HG02852 (cell line): Measurements from ENCODE around the gene ADAMTS3.
"Not testable (repeated sequence)": the region's sequence is repeated elsewhere in the genome, so short reads cannot be mapped to it uniquely, and the experiment has no call there.

Experiments
- ATAC-seq: cut with Tn5 transposase; IDR thresholded peaks from one replicate; pipeline ENCODE4 v1.9.1; 2021; ENCODE audit warnings: mild to moderate bottlenecking, moderate library complexity; ENCODE audit not compliant: unreplicated experiment

ADAMTS3 gene

GRCh38 chr4:72484981-72485380, 84.0 kb downstream of the ADAMTS3 start:
- ATAC-seq, result no peak

GRCh38 chr4:72473434-72473900, 95.6 kb downstream of the ADAMTS3 start:
- no peak for ATAC-seq

- ATAC-seq, result no peak
Measured at GRCh38 chr4:72471816-72472215, 97.2 kb downstream of the ADAMTS3 start.

GRCh38 chr4:72468904-72469502, 100.0 kb downstream of the ADAMTS3 start:
- ATAC-seq, result no peak

GRCh38 chr4:72467633-72468032, 101.4 kb downstream of the ADAMTS3 start:
- ATAC-seq, result no peak

- ATAC-seq, result no peak
Measured at GRCh38 chr4:72463724-72464123, 105.3 kb downstream of the ADAMTS3 start.

- no peak for ATAC-seq
Measured at GRCh38 chr4:72457158-72457557, 111.9 kb downstream of the ADAMTS3 start.

GRCh38 chr4:72451349-72451748, 117.7 kb downstream of the ADAMTS3 start:
- no peak for ATAC-seq

- no peak for ATAC-seq
Measured at GRCh38 chr4:72449705-72450104, 119.3 kb downstream of the ADAMTS3 start.

- ATAC-seq, result no peak
Measured at GRCh38 chr4:72448231-72448630, 120.8 kb downstream of the ADAMTS3 start.

GRCh38 chr4:72446353-72447055, 122.5 kb downstream of the ADAMTS3 start:
- ATAC-seq, result no peak

GRCh38 chr4:72444092-72444491, 124.9 kb downstream of the ADAMTS3 start:
- no peak for ATAC-seq

- ATAC-seq, result no peak
Measured at GRCh38 chr4:72442715-72443114, 126.3 kb downstream of the ADAMTS3 start.

- no peak for ATAC-seq
Measured at GRCh38 chr4:72442147-72442546, 126.9 kb downstream of the ADAMTS3 start.

GRCh38 chr4:72440386-72440785, 128.6 kb downstream of the ADAMTS3 start:
- no peak for ATAC-seq

GRCh38 chr4:72432975-72433374, 136.0 kb downstream of the ADAMTS3 start:
- no peak for ATAC-seq

- no peak for ATAC-seq
Measured at GRCh38 chr4:72432282-72432681, 136.7 kb downstream of the ADAMTS3 start.

GRCh38 chr4:72430988-72431387, 138.0 kb downstream of the ADAMTS3 start:
- ATAC-seq, result no peak

GRCh38 chr4:72430050-72430449, 139.0 kb downstream of the ADAMTS3 start:
- no peak for ATAC-seq

GRCh38 chr4:72429397-72429889, 139.6 kb downstream of the ADAMTS3 start:
- no peak for ATAC-seq

- no peak for ATAC-seq
Measured at GRCh38 chr4:72427057-72427456, 142.0 kb downstream of the ADAMTS3 start.

- ATAC-seq, result not testable (repeated sequence)
Measured at GRCh38 chr4:72425908-72426307, 143.1 kb downstream of the ADAMTS3 start.
